Immature natural killer cell (primary cell): ENCODE data around the gene S100A12. TPM values are rescaled to one million over a fixed set of nuclear protein-coding genes. Genes with fewer than 3 reads are reported as not detected.

Source experiments
- DNase-seq, 3 donors: peaks; one replicate each; pipeline ENCODE4 v3.0.0; 2022; ENCODE audit warnings: mixed read lengths in 1 of 3
- H3K27ac Mint-ChIP-seq, 6 donors: one replicate each; pipeline ENCODE4 v1.8.0; 2020; ENCODE audit warnings: mixed read lengths in 6 of 6, mild to moderate bottlenecking in 5 of 6, inconsistent platforms in 4 of 6, moderate library complexity in 3 of 6
- H3K27me3 Mint-ChIP-seq, 3 donors: one replicate each; pipeline ENCODE4 v1.8.0; 2020 to 2021; ENCODE audit warnings: low read depth in 3 of 3, mild to moderate bottlenecking in 3 of 3, mixed read lengths in 3 of 3, moderate library complexity in 3 of 3, inconsistent platforms in 1 of 3
- H3K36me3 Mint-ChIP-seq, 3 donors: one replicate each; pipeline ENCODE4 v1.8.0; 2020; ENCODE audit warnings: mixed read lengths in 3 of 3, inconsistent platforms in 2 of 3, mild to moderate bottlenecking in 2 of 3
- H3K4me1 Mint-ChIP-seq, 2 donors: one replicate each; pipeline ENCODE4 v1.8.0; 2020; ENCODE audit warnings: inconsistent platforms in 2 of 2, mild to moderate bottlenecking in 2 of 2, mixed read lengths in 2 of 2, moderate library complexity in 1 of 2
- H3K4me3 Mint-ChIP-seq, 5 donors: one replicate each; pipeline ENCODE4 v1.8.0; 2020; ENCODE audit warnings: mild to moderate bottlenecking in 5 of 5, mixed read lengths in 5 of 5, inconsistent platforms in 3 of 5, moderate library complexity in 3 of 5
- H3K9me3 Mint-ChIP-seq, 6 donors: one replicate each; pipeline ENCODE4 v1.8.0; 2020; ENCODE audit warnings: mild to moderate bottlenecking in 6 of 6, mixed read lengths in 6 of 6, inconsistent platforms in 4 of 6, moderate library complexity in 3 of 6
- polyA plus RNA-seq, 3 donors: library from polyadenylated mRNA; unstranded; fragments of 300-500 nt; fragmentation: Illumina TruSeq; gene quantifications; one replicate each; pipeline ENCODE4 v1.2.3, GENCODE V29; 2021

Gene S100A12
- polyA plus RNA-seq, 3 donors from 2014 or later = 0.87 to 3.8 (median 2.6) TPM

GRCh38 chr1:153392258-153392657 lies 16.8 kb upstream of the S100A12 start:
- DNase-seq = no peak
- Mint-ChIP-seq H3K36me3 (no peaks in the 10 kb centered on the region), H3K4me3 (no peak overlapping the region), H3K4me1 (no peaks in the 10 kb centered on the region), H3K27ac (no peak overlapping the region), H3K27me3 (peaks cover 2 to 12% (median 4%) of the 10 kb centered on the region in 3 donors), H3K9me3 (no peaks in the 10 kb centered on the region)

- H3K4me3 Mint-ChIP-seq = no peak within 1 kb of the TSS
- H3K27me3 Mint-ChIP-seq = peaks cover 2 to 11% (median 4%) of the 10 kb centered on the region in 3 donors
- no peaks in the 10 kb centered on the region for H3K4me1 Mint-ChIP-seq
- H3K27ac Mint-ChIP-seq = no peak within 1 kb of the TSS
- no peaks in the 10 kb centered on the region for H3K36me3 Mint-ChIP-seq
- H3K9me3 Mint-ChIP-seq = no peaks in the 10 kb centered on the region
- DNase-seq = no peak
Observed at GRCh38 chr1:153390938-153391710, 15.7 kb upstream of the S100A12 start, which contains the start of gene S100A8. Gene S100A8 (minus strand): TSS chr1:153391073. CDS start chr1:153390535, 538 bp downstream.

- H3K27ac Mint-ChIP-seq = no peak overlapping the region
- no peaks in the 10 kb centered on the region for H3K9me3 Mint-ChIP-seq
- no peak overlapping the region for H3K4me3 Mint-ChIP-seq
- peaks cover 0 to 11% (median 4%) of the 10 kb centered on the region in 3 donors for H3K27me3 Mint-ChIP-seq
- no peak for DNase-seq
- no peaks in the 10 kb centered on the region for H3K4me1 Mint-ChIP-seq
- no peaks in the 10 kb centered on the region for H3K36me3 Mint-ChIP-seq
Observed at GRCh38 chr1:153389973-153390879, 14.8 kb upstream of the S100A12 start.

- Mint-ChIP-seq H3K27me3 (peaks cover 0 to 10% (median 4%) of the 10 kb centered on the region in 3 donors), H3K36me3 (no peaks in the 10 kb centered on the region), H3K27ac (no peak overlapping the region), H3K4me3 (no peak overlapping the region), H3K9me3 (no peaks in the 10 kb centered on the region), H3K4me1 (no peaks in the 10 kb centered on the region)
- DNase-seq = no peak
Observed at GRCh38 chr1:153389401-153389800, 14.0 kb upstream of the S100A12 start.

- H3K27ac Mint-ChIP-seq = no peak overlapping the region
- H3K27me3 Mint-ChIP-seq = peaks cover 0 to 4% (median 2%) of the 10 kb centered on the region in 3 donors
- no peak for DNase-seq
- H3K9me3 Mint-ChIP-seq = peaks cover 0 to 3% (median 0%) of the 10 kb centered on the region in 6 donors
- H3K4me1 Mint-ChIP-seq = no peaks in the 10 kb centered on the region
- H3K4me3 Mint-ChIP-seq = no peak overlapping the region
- H3K36me3 Mint-ChIP-seq = no peaks in the 10 kb centered on the region
Observed at GRCh38 chr1:153387785-153388184, 12.4 kb upstream of the S100A12 start.

GRCh38 chr1:153387001-153387400 lies 11.6 kb upstream of the S100A12 start:
- no peaks in the 10 kb centered on the region for H3K4me1 Mint-ChIP-seq
- peaks cover 0 to 6% (median 2%) of the 10 kb centered on the region in 6 donors for H3K9me3 Mint-ChIP-seq
- H3K27ac Mint-ChIP-seq = no peak overlapping the region
- H3K36me3 Mint-ChIP-seq = no peaks in the 10 kb centered on the region
- H3K27me3 Mint-ChIP-seq = peaks cover 0 to 4% (median 2%) of the 10 kb centered on the region in 3 donors
- no peak for DNase-seq
- no peak overlapping the region for H3K4me3 Mint-ChIP-seq

GRCh38 chr1:153386500-153386901 lies 11.1 kb upstream of the S100A12 start:
- H3K36me3 Mint-ChIP-seq = no peaks in the 10 kb centered on the region
- no peaks in the 10 kb centered on the region for H3K4me1 Mint-ChIP-seq
- peaks cover 0 to 11% (median 4%) of the 10 kb centered on the region in 6 donors for H3K9me3 Mint-ChIP-seq
- no peak overlapping the region for H3K4me3 Mint-ChIP-seq
- H3K27ac Mint-ChIP-seq = no peak overlapping the region
- peaks cover under 1 to 4% (median 4%) of the 10 kb centered on the region in 3 donors for H3K27me3 Mint-ChIP-seq
- no peak for DNase-seq

GRCh38 chr1:153384958-153385580 lies 9.6 kb upstream of the S100A12 start:
- Mint-ChIP-seq H3K36me3 (no peaks in the 10 kb centered on the region), H3K9me3 (peaks cover 0 to 17% (median 9%) of the 10 kb centered on the region in 6 donors), H3K4me1 (no peaks in the 10 kb centered on the region), H3K27ac (no peak overlapping the region), H3K4me3 (no peak overlapping the region), H3K27me3 (peaks cover 2 to 10% (median 2%) of the 10 kb centered on the region in 3 donors)
- no peak for DNase-seq

- no peak for DNase-seq
- Mint-ChIP-seq H3K27ac (no peak overlapping the region), H3K4me1 (no peaks in the 10 kb centered on the region), H3K4me3 (no peak overlapping the region), H3K9me3 (peaks cover 0 to 17% (median 9%) of the 10 kb centered on the region in 6 donors), H3K36me3 (no peaks in the 10 kb centered on the region), H3K27me3 (peaks cover 2 to 10% (median 2%) of the 10 kb centered on the region in 3 donors)
Observed at GRCh38 chr1:153380711-153381110, 5.3 kb upstream of the S100A12 start.

GRCh38 chr1:153379591-153379990 lies 4.2 kb upstream of the S100A12 start:
- peaks cover 0 to 17% (median 9%) of the 10 kb centered on the region in 6 donors for H3K9me3 Mint-ChIP-seq
- H3K36me3 Mint-ChIP-seq = no peaks in the 10 kb centered on the region
- DNase-seq = no peak
- no peak overlapping the region for H3K4me3 Mint-ChIP-seq
- H3K4me1 Mint-ChIP-seq = no peaks in the 10 kb centered on the region
- no peak overlapping the region for H3K27ac Mint-ChIP-seq
- H3K27me3 Mint-ChIP-seq = peaks cover 2 to 12% (median 2%) of the 10 kb centered on the region in 3 donors

- H3K27me3 Mint-ChIP-seq = peaks cover 0 to 9% (median 3%) of the 10 kb centered on the region in 3 donors
- H3K9me3 Mint-ChIP-seq = peaks cover 0 to 3% (median 0%) of the 10 kb centered on the region in 6 donors
- H3K27ac Mint-ChIP-seq = no peak overlapping the region
- H3K4me3 Mint-ChIP-seq = no peak overlapping the region
- H3K36me3 Mint-ChIP-seq = no peaks in the 10 kb centered on the region
- no peaks in the 10 kb centered on the region for H3K4me1 Mint-ChIP-seq
- DNase-seq = no peak
Observed at GRCh38 chr1:153374071-153374470, 1.4 kb downstream of the S100A12 start.

GRCh38 chr1:153372571-153372970 lies 2.9 kb downstream of the S100A12 start:
- Mint-ChIP-seq H3K9me3 (no peaks in the 10 kb centered on the region), H3K36me3 (no peaks in the 10 kb centered on the region), H3K4me1 (no peaks in the 10 kb centered on the region), H3K4me3 (no peak overlapping the region), H3K27me3 (peaks cover 0 to 9% (median 1%) of the 10 kb centered on the region in 3 donors), H3K27ac (no peak overlapping the region)
- no peak for DNase-seq

GRCh38 chr1:153371231-153371630 lies 4.2 kb downstream of the S100A12 start:
- Mint-ChIP-seq H3K27me3 (peaks cover 0 to 8% (median 1%) of the 10 kb centered on the region in 3 donors), H3K27ac (no peak overlapping the region), H3K36me3 (no peaks in the 10 kb centered on the region), H3K9me3 (no peaks in the 10 kb centered on the region), H3K4me1 (no peaks in the 10 kb centered on the region), H3K4me3 (no peak overlapping the region)
- DNase-seq = no peak
